HK-2 (cell line): ENCODE results near the gene RFNG.

Experiments
- DNase-seq: peaks from one replicate; pipeline ENCODE4 v3.0.0-alpha.2; 2018; ENCODE audit not compliant: unreplicated experiment

Gene RFNG

DNA sequence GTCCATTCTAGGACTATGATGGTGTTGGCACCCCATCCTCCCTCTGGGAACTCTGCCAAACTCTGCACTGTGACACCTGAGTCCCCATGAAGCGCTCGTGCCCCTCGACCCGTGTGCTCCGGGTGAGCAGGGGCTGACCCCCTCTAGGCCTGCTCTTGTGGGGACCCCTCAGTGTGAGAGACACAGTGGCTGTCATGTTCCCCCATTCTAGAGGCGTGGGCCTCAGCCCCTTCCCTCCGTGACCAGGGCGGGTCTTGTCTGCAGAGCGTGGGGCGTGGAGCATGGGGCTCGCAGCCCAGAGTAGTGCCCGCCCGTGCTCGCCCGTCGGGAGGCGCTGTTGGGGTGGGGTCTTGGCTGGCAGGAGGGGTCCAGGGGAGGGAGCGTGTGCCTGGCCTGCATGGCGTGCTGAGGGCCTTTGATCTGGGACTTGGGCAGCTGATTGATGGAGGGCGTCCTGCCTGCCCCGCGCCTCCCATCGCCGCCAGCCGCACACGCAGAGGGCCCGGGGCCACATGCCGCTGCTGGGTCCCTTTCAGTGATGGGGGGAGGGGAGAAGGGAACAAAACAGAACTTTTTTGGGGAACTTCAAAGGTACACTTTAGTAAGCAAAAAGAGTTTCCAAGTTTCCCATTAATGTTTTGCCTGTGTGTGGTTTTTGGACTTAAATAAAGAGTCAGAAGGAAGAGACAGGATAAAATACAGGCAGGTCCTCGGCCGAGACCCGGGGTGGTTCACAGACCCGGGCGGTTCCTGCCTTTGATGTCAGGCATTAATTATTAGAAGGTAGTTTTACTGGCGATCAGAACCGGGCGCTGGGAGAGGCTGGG lies 51.4 kb downstream of the RFNG start:
- DNase-seq: no peak

DNA sequence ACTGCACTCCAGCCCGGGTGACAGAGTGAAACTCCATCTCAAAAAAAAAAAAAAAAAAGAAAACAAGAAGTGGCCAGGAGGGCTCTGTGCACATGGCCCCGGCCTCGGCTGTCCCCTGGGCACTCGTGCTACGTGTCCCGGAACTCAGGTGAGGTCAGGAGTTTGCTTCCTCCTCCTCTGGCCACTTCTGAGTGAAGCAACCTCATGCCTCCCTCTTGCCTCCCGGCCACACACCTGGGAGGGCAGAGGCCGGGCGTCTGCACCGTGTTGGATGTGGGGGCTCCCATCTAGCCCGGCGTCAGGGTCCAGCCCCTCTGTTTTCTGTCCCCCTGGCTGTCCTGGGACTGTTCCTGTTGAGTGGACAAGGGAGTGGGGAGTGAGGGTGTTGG lies 52.0 kb downstream of the RFNG start:
- no peak for DNase-seq

DNA sequence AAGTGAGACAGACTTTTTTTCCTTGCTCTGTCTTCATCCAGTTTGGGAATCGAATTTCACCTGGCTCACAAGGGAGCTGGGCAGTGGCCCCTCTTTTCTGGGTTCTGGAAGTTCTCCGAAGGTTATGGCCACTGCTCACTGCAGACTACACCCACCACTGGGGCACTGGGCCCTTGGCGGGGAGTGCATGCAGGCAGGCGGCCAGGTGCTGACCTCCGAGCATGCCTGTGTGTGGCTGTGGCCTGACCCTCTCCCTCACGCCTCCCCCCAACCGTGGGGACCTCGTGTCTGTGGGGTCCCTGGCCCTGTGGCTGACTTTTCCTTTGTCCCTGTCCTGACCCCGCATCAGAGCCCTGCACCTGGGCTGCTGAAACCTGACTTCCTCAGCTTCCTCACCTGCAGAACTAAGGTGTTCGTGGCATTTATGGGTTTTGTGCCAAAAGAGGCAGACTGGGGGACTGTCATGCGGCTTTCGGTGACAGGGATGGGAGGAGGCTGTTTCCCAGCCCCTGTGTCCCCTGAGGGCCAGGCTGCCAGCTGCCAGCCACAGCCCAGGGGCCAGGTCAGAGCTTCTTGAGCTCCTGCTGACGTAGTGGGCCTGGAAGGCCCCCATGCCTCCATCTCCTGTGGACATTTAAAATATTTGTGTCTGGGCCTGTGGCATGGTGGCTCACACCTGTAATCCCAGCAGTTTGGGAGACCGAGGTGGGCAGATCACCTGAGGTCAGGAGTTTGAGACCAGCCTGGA lies 52.7 kb downstream of the RFNG start:
- no peak for DNase-seq

DNA sequence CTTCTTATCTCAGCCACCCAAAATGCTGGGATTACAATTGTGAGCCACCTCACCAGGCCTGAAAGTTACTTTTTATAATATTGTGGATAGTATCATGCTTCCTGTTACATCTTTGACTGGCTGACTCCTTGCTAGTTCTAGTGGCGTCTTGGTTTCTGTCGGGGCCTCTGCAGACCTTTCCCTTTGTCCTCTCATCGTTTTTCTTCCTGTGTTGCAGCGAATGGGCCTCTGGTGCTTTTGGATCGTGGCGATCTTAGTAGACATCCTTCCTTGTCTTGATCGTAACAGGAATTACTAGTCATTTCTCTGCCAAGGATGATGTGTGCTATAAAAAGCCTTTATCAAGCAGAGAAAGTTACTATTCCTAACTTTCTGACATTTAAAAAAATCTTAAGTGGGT lies 53.4 kb downstream of the RFNG start:
- no peak for DNase-seq
